Retinal pigment epithelial cell (primary cell): ENCODE measurements around the gene UBXN2A.
A peak's percentile ranks its signal among the peaks of the same experiment; 100 is the strongest.

Source experiments
- DNase-seq: peaks from one replicate; pipeline ENCODE4 v3.0.0-alpha.2; 2010; ENCODE audit warnings: low read depth
- H3K4me3 ChIP-seq: 2 replicates; pipeline ENCODE4 v1.5.1; 2011; ENCODE audit warnings: mild to moderate bottlenecking, low read length, control low read depth, moderate library complexity
- CTCF ChIP-seq: conservative IDR thresholded peaks from 2 replicates; pipeline ENCODE4 v1.5.1; 2011; ENCODE audit warnings: low read depth, low read length, control low read depth, inconsistent platforms

Gene UBXN2A, protein sequence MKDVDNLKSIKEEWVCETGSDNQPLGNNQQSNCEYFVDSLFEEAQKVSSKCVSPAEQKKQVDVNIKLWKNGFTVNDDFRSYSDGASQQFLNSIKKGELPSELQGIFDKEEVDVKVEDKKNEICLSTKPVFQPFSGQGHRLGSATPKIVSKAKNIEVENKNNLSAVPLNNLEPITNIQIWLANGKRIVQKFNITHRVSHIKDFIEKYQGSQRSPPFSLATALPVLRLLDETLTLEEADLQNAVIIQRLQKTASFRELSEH

DNA sequence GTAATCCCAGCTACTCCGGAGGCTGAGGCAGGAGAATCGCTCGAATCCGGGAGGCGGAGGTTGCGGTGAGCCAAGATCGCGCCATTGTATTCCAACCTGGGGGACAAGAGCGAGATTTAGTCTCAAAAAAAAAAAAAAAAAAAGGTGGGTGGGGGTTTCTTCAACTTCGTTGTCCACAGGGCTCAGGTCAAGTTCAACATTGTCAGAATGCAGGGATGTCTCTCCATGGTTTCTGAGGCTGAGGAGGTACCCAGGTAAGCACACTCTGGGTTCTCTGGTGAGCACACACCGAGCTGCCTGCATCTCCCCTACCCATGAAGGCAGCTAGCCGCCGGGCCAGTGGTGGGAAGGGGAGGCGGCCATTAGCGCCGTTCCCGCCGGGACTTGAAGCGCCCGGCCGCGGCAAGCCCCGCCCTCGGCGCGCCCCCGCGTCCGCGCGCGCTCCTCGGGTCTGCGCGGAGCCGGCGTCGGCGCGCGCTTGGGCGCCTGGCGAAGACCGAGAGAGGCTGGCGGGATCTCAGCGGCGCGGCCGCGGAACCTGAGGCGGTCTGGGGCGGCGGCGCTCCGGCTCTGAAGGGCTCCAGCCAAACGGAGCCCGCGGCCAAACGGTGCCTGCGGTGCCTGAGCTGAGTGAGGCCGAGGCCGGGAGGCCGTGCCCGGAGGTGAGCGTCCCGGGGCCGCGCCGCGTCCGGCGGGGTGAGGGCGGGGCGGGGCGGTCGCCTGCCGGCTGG lies at the start of gene UBXN2A:
UBXN2A (plus strand) TSS at position 477 of the 731 bp plus-strand sequence. CDS start 17,852 bp downstream, outside the sequence.
- no peak for TF ChIP-seq CTCF
- DNase-seq: no peak
- peak within 1 kb of the TSS; percentile 83 for H3K4me3 ChIP-seq

DNA sequence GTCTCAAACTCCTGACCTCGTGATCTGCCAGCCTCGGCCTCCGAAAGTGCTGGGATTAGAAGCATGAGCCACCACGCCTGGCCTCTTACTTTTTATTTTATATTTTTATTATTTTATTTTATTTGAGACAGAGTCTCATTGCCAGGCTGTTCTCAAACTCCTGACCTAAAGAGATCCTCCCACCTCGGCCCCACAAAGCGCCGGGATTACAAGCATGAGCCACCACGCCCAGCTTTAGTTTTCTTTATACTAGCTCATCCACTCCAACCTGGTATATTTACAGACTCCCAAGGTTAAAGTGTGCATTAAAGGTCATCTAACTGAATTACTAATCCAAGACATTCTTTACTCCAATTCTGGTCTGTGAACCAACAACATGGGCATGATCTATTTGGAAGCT lies 40.1 kb upstream of the UBXN2A start:
- no peak overlapping the region for H3K4me3 ChIP-seq
- no peak for TF ChIP-seq CTCF
- DNase-seq: no peak

- H3K4me3 ChIP-seq: no peak overlapping the region
- no peak for TF ChIP-seq CTCF
- peak; percentile 23 for DNase-seq
These were observed 39.5 kb upstream of the UBXN2A start for GRCh38 chr2:23900541-23901322.

DNA sequence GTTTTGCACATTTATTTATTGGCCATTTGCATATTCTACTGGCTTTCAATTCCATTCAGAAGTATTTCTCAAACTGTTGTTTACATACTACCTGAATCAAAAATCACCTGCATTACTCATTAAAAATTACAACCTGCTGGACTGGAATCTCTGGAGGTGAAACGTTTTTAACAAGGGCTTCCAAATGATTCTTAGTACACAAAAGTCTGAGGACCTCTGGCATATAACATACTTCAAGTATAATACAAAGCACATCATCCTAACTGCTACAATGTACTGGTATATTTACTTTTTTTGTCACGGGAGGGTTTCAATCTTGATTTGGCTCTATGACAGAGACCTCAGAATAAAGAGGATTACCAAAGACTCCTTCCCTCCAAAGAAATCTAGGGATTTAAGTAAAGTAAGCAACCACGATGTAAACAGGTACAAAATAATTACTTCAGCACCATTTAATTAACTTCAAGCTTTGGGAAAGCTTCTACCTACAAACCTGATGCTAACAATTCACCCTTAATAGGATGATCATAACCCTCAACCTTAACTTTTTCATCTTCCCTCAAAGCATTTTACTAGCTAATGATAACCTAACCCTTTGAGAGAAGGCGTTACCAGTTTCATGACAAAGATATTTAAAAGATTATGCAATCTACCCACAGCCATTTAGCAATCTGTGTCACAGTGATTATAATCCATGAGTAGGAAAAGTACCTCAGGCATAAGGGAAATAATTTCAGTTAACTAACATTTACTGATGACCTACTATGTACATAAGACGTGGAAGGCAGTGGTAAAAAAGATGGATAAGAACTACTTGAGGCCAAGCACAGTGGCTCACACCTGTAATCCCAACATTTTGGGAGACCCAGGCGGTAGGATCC lies 38.1 kb upstream of the UBXN2A start:
- TF ChIP-seq CTCF: no peak
- DNase-seq: no peak
- H3K4me3 ChIP-seq: no peak overlapping the region

DNA sequence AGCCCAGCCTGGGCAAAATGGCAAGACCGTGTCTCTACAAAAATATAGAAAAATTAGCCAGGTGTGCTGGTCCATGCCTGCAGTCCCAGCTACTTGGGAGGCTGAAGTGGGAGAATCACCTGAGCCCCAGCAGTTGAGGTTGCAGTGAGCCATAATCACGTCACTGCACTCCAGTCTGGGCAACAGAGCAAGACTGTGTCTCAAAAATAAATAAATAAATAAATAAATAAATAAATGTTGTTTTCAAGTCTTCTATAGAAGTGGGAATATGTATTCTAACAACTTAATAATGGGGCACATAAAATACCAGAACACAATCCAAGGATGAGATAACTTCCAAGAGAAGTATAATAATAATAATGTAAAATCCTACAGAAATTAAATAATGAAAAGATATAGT lies 37.2 kb upstream of the UBXN2A start:
- no peak for TF ChIP-seq CTCF
- no peak overlapping the region for H3K4me3 ChIP-seq
- DNase-seq: no peak

GRCh38 chr2:23904215-23904614 lies 36.0 kb upstream of the UBXN2A start:
- no peak for TF ChIP-seq CTCF
- no peak for DNase-seq
- H3K4me3 ChIP-seq: no peak overlapping the region
